HG02938 (cell line): Measurements from ENCODE around the gene ICOSLG.
"Not testable (repeated sequence)": the region's sequence is repeated elsewhere in the genome, so short reads cannot be mapped to it uniquely, and the experiment has no call there.

Experiments used
- ATAC-seq: cut with Tn5 transposase; IDR thresholded peaks from one replicate; pipeline ENCODE4 v1.9.1; 2021; ENCODE audit warnings: mild to moderate bottlenecking, moderate library complexity; ENCODE audit not compliant: unreplicated experiment

The ICOSLG gene

GRCh38 chr21:44227614-44228013 lies 13.1 kb downstream of the ICOSLG start:
- not testable (repeated sequence) for ATAC-seq

- ATAC-seq, result not testable (repeated sequence)
These were observed 15.1 kb downstream of the ICOSLG start for GRCh38 chr21:44225605-44226004.

GRCh38 chr21:44223334-44223733 lies 17.4 kb downstream of the ICOSLG start:
- not testable (repeated sequence) for ATAC-seq

- not testable (repeated sequence) for ATAC-seq
These were observed 20.1 kb downstream of the ICOSLG start for GRCh38 chr21:44220674-44221073.

GRCh38 chr21:44218461-44218860 lies 22.3 kb downstream of the ICOSLG start:
- not testable (repeated sequence) for ATAC-seq

GRCh38 chr21:44211978-44212377 lies 28.8 kb downstream of the ICOSLG start:
- not testable (repeated sequence) for ATAC-seq

- not testable (repeated sequence) for ATAC-seq
These were observed 29.2 kb downstream of the ICOSLG start for GRCh38 chr21:44211574-44211973.

GRCh38 chr21:44207860-44208646 lies 32.7 kb downstream of the ICOSLG start:
- not testable (repeated sequence) for ATAC-seq

- not testable (repeated sequence) for ATAC-seq
These were observed 33.8 kb downstream of the ICOSLG start for GRCh38 chr21:44206698-44207676.

- ATAC-seq, result not testable (repeated sequence)
These were observed 34.6 kb downstream of the ICOSLG start for GRCh38 chr21:44206187-44206586.

- ATAC-seq, result not testable (repeated sequence)
These were observed 38.0 kb downstream of the ICOSLG start for GRCh38 chr21:44202590-44203299.

GRCh38 chr21:44199997-44200396 lies 40.7 kb downstream of the ICOSLG start:
- ATAC-seq, result not testable (repeated sequence)

GRCh38 chr21:44199448-44199847 lies 41.3 kb downstream of the ICOSLG start:
- no peak for ATAC-seq

GRCh38 chr21:44197156-44197516 lies 43.6 kb downstream of the ICOSLG start:
- not testable (repeated sequence) for ATAC-seq

GRCh38 chr21:44196212-44197155 lies 44.3 kb downstream of the ICOSLG start:
- not testable (repeated sequence) for ATAC-seq

GRCh38 chr21:44194888-44195287 lies 45.9 kb downstream of the ICOSLG start:
- not testable (repeated sequence) for ATAC-seq

- not testable (repeated sequence) for ATAC-seq
These were observed 46.3 kb downstream of the ICOSLG start for GRCh38 chr21:44194451-44194850.

- not testable (repeated sequence) for ATAC-seq
These were observed 47.6 kb downstream of the ICOSLG start for GRCh38 chr21:44193108-44193507.

GRCh38 chr21:44190349-44191271 lies 50.1 kb downstream of the ICOSLG start:
- not testable (repeated sequence) for ATAC-seq
